NCI-H2196 treated with DMSO at 0.1 percent for 48 hours (cell line): ENCODE measurements around the gene UMODL1.

Experiments
- DNase-seq: peaks from one replicate; lab custom pipeline; 2025; ENCODE audit not compliant: unreplicated experiment; lab: John Stamatoyannopoulos, UW

Gene UMODL1, protein sequence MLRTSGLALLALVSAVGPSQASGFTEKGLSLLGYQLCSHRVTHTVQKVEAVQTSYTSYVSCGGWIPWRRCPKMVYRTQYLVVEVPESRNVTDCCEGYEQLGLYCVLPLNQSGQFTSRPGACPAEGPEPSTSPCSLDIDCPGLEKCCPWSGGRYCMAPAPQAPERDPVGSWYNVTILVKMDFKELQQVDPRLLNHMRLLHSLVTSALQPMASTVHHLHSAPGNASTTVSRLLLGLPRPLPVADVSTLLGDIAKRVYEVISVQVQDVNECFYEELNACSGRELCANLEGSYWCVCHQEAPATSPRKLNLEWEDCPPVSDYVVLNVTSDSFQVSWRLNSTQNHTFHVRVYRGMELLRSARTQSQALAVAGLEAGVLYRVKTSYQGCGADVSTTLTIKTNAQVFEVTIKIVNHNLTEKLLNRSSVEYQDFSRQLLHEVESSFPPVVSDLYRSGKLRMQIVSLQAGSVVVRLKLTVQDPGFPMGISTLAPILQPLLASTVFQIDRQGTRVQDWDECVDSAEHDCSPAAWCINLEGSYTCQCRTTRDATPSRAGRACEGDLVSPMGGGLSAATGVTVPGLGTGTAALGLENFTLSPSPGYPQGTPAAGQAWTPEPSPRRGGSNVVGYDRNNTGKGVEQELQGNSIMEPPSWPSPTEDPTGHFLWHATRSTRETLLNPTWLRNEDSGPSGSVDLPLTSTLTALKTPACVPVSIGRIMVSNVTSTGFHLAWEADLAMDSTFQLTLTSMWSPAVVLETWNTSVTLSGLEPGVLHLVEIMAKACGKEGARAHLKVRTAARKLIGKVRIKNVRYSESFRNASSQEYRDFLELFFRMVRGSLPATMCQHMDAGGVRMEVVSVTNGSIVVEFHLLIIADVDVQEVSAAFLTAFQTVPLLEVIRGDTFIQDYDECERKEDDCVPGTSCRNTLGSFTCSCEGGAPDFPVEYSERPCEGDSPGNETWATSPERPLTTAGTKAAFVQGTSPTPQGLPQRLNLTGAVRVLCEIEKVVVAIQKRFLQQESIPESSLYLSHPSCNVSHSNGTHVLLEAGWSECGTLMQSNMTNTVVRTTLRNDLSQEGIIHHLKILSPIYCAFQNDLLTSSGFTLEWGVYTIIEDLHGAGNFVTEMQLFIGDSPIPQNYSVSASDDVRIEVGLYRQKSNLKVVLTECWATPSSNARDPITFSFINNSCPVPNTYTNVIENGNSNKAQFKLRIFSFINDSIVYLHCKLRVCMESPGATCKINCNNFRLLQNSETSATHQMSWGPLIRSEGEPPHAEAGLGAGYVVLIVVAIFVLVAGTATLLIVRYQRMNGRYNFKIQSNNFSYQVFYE

DNA sequence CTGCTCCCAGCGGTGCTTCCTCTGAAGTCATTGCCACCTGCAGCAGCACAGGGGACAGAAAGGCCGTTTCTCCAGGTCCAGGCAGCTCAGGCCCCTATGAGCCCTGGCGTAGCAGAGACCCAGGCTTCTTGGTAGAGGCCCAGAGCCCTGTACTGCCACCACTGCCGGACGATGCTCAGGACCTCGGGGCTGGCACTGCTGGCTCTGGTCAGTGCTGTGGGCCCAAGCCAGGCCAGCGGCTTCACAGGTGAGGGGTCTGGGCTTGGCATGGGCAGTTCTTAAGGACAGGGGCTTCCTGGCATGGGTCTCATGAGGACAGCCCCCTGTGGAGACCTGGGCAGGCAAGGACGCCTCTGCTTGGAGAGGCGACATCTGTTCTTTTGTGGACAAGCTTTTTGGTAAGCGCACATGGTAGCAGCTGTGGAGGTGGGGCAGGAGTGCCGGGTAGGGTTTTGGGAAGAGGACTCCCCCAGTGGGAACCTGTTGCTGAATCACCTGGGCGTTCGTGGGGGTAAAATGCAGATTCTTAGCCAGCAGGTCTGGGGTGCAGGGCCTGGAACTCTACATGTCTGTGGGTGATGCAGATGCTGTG, at the start of gene UMODL1:
Gene UMODL1 (plus strand): TSS at position 172 of the 592 bp plus-strand sequence. CDS start 0 bp downstream, at position 172.
- DNase-seq = no peak

DNA sequence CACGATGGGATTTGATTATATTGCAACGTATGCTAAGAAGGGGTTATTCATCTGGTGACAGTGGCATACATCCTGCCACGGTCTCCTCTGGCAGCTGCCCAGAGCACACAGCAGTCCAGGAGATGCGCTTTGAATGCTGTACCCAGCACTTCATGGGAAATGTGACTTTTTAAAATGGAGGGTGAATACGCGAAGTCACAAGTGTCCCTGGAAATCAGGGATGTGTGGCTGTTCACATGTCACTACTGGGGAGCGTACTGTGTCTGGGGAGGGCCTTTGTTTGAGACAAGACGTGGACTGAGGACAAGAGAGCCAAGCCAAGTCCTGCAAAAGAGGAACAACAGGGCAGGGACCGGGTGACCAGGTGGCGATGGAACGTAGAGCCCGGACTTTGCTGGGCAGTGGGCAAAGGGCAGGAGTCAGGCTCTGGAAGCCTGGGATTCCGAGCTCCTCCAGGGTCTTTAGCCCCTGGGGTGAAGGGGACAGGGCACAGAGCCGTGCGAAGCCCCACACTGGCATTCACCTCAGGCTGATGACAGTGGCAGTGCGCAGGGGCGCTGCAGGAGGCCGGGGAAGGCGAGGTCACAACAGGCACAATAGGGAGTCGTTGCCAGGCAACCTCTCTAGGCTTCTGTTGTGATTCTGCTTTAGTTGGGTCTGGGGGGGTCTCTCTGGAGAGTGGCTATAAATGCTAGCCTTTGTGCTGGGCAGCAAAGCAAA, 49.6 kb upstream of the UMODL1 start:
- DNase-seq = no peak

DNA sequence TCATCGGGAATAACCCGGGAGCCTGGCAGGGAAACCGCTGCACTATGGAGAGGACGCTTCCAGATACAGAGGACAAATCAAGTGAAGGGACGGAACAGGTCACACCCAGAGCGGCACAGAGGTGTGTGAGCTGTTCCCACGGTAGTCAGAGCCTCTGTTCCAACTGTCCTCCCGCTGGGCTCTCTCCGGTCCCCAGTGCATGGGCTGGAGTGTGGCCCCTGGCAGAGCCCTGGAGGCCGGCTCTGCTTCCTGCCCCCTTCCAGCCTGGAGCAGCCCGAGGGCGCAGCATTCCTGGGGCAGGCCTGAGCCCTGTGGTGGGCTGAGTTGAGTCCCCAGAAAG, 49.1 kb upstream of the UMODL1 start:
- no peak for DNase-seq

DNA sequence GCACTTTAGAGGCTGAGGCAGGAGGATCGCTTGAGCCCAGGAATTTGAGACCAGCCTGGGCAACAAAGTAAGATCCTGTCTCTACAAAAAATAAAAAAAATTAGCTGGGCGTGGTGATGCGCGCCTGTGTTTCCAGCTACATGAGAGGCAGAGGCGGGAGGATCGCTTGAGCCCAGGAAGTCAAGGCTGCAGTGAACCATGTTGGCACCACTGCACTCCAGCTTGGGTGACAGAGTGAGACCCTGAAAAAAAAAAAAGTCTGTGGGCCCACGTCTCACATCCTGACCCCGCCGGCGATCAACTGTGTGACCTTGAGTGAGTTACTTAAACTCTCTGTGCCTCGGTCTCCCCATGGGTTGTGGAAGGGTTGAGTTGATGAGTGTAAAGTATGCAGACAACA, 48.2 kb upstream of the UMODL1 start:
- no peak for DNase-seq

DNA sequence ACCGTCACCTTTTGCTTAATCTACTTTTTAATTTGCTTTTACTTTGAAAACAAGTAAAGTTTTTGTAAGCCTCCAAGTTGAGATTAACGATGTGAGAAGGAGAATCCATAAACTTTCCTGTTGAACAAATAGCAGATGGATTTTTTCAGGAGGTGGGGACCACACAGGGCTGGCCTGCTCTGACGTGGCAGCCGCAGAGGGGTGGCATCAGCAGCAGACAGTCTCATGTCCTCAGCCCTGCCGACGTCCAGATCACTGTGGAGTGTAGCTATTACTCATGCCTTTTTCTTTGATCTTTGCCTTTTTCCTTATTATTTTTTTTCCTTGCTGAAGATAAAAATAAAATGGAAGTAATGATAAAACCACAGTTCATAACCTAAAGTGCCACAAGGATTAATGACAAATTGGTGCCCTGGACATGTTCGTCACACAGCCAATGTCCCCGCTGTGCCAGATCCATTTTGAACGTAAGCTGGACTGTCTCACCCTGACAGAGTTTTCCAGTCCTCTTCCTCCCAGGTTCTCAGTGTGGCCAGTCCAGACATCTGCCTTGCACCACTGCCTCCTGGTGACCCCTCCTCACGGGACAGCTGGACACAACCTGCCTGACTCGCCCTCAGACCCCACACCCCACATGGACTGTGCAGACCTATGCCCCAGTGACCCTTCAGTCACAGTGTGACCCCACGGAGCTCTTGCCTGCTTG, 45.6 kb upstream of the UMODL1 start:
- DNase-seq = no peak

DNA sequence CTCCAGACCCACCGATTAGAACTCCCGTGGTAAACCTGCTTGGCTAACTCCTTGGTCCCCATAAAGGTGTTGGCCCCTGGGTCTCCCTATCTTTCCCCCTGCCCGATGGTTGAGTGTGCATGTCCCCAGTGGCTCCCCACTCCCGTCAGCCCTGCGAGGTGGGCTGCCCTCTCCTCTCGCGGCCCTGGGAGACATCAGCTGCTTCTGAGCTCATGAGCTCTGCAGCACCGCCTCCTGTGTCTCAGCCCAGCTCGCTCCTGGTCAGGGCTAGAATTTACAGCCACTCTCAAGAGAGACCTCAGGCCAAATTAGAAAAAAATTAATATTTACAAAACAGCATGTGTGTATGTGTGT, 45.1 kb upstream of the UMODL1 start:
- DNase-seq = no peak

DNA sequence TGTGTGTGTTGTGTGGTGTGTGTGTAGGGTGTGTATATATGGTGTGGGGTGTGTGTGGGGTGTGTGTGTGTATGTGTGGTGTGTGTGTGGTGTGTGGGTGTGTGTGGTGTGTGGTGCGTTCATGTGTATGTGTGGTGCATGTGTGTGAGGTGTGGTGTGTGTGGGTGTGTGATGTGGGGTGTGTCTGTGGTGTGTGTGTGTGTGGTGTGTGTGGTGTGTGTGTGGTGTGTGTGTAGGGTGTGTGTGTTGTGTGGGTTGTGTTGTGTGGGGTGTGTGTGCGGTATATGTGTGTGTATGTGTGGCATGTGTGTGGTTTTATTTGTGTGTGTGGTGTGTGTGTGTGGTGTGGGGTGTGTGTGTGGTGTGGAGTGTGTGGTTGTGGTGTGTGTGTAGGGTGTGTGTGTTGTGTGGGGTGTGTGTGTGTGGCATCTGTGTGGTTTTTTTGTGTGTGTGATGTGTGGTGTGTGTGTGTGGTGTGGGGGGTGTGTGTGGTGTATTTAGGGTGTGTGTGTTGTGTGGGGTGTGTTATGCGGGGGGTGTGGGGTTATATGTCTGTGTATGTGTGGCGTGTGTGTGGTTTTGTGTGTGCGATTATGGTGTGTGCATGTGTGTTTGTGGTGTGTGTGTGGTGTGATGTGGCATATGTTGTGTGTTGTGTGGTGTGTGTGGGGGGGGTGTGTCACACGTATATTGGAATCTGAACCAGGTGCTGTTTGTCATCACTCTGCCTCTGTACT, 43.9 kb upstream of the UMODL1 start:
- no peak for DNase-seq

DNA sequence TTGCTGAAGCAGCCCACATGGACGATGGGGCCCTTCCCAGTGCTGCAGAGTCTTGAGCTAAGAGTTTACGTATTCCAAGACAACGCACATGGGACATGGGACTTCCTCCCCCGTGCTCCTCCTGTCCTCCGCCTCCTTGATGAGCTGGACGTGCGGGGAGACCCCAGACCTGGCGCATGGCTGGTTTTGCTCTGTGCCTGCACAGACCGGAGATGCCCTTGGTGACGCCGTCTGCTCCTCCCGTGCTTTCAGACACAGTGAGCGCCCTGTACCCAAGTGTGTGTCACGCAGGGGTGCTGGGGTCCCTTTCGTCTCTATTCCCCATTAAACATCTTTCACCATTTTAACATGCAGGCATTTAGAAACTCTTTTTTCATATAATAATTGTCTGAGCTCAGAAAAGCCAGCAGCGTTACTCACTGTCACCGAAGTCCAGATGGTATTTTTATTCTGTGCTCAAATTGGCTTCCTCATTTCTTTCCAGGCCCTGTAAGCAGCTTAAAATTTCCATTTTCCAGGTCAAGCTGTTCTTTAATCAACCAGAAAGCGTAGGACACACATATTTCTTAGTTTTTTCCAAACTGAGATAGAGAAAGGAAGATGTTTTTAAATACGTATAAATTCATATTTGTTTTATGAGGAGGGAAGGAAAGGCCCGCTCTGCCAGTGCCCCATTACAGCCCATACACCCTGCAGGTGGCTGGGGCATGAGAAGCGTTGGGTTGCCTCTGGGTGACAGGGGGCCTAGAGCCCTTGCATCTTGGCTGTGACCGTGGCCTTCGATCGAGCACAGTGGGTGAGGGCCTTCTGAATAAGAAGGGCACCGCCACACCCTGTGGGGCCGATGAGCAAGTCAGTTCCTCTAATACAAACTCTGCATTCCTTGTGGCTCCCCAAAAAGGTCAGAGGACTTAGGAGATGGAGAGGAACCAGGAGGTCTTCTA, 43.0 kb upstream of the UMODL1 start:
- no peak for DNase-seq

DNA sequence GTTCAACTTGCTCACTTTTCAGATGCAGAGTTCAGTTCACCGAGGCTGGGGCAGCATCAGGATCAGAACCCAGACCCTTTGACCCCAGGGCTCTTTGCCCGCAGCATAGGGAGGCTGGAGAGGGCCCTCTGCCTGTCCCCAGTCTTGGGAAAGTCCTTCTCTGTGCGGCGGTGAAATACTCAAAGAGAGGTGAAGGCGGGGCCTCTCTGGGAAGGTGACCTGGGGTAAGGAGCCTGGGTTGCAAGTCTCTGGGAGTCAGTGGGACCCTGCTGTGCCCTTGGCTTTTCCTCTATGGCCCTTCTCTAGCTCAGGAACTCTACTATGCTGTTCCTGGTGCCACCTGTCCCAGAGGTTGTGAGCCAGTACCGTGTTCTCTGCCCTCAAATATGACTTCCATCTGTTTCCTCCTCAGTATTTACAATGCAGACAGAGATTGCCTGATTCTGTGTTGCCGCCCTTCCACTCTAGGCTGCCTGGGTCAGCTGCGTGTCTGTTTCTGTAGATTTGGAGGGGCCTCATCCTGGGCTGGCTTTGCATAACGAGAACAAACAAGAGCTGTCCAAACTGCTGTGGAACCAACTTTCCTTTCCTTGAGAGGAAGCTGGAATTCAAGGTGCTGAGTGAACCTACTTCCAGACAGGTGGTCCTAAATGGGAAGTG, 42.2 kb upstream of the UMODL1 start:
- no peak for DNase-seq

DNA sequence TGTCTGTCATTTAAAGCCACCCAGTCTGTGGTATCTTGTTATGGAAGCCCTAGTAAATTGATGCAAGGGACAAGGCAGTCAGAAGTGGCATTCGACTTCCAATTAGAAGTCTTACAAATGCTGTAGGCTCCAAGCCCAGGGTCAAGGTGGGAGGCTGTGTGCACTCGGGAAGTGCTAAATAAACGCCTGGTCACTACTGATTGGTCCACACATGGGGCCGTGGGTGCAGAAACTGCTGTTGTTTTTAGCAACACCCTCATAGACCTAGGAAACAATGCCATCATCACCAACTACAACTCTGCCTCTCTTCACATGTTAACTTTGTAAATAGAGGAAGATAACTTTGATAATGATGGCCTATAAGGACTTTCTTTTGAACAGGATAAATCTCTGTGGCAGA, 40.8 kb upstream of the UMODL1 start:
- no peak for DNase-seq

DNA sequence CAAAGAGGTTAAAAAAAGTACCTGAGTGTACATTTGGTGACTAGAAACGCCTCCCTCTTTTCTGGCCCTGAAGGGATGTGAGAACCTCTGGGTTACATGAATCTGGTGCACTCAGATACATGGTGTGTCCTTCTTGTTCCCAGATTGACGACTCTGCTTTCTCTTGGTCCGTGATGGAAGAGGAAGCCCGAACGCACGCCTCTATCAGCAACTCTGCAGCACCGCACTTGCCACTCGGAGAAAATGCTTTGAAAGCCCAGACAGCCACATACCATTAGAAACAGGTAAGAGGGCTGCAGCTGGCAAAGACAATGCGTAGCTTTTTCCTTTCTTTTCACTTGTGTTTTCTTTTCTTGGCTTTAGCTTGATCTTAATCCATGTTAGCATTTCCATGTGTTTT, 39.9 kb upstream of the UMODL1 start:
- no peak for DNase-seq

DNA sequence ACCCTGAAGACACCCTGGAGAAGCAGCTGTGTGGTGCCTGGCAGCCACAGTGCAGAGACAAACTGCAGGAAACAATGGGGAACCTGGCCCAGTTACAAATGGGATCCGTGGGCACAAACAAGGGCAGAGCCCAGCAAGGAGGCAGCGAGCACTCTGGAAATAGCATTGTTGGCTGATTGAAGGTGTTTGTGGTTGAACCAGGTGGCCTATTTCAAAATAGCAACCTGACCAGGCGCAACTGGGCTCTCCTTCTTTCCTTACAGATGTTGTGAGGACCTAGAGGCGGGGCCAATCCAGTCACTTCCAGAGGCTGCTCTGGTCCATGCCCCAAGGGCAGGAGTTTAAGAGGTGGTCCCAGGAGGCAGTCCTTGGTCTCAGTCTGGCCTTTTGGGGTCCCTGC, 39.3 kb upstream of the UMODL1 start:
- no peak for DNase-seq

DNA sequence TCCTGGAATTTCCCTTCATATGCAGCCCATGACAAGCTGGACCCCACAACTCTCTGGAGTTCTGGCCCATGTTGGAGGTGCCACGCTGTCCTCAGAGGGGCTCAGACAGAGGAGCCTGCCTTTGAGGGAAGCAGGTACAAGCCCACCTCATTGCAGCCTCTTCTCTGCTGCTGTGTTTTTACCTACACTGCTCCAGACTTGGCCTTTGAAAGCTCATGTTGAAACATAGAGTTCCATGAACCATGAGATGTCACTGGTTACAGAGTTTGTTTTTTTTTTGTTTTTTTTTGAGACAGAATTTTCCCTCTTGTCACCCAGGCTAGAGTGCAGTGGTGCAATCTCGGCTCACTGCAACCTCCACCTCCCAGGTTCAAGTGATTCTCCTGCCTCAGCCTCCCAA, 38.9 kb upstream of the UMODL1 start:
- no peak for DNase-seq

DNA sequence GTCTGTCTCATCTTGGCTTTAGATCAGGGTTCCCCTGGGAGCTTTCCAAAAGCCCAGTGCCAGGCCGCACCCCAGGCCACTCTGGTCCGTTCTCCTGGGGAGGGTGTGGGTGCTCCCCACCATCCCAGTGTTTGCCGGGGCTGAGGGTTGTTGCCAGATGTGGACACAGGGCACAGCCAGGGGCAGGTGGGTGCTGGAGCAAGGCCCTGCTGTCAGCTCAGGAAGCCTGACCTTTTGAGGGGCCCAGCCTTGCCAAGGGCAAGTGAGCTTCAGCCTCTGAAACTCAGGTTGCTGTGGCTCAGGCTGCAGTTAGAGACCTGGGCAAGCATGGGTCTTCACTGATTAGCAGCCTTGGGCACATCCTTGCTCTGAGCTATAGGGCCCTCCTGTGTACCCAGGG, 38.1 kb upstream of the UMODL1 start:
- DNase-seq = no peak

DNA sequence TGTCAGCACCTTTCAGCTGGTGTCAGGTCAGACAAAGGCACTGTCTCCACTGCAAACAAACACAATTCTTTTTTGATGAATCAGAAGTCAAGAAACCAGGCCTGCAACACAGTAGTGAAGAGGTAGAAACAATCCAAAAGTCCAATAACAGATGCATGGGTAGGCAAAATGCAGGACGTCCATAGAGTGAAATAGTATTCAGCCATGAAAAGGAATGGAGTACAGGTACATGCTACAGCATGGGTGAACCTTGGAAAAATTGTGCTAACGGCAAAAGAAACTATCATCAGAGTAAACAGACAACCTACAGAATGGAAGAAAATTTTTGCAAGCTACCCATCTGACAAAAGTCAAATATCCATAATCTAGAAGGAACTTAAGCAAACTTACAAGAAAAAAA, 34.8 kb upstream of the UMODL1 start:
- DNase-seq = no peak

DNA sequence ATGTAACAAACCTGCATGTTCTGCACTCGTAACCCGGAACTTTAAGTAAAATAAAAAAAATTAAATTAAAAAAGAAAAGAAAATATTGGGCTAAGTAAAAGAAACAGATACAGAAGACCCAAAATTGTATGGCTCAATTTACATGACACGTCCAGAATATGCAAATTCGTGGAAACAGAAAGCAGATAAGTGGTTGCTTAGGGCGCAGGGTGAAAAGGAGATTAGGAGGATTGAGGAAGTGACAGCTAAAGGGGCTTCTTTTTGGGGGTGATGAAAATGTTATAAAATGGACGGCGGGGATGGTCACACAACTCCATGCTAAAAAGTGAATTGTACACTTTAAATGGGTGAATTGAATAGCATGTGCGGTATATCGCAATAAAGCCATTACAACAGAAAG, 33.6 kb upstream of the UMODL1 start:
- no peak for DNase-seq

DNA sequence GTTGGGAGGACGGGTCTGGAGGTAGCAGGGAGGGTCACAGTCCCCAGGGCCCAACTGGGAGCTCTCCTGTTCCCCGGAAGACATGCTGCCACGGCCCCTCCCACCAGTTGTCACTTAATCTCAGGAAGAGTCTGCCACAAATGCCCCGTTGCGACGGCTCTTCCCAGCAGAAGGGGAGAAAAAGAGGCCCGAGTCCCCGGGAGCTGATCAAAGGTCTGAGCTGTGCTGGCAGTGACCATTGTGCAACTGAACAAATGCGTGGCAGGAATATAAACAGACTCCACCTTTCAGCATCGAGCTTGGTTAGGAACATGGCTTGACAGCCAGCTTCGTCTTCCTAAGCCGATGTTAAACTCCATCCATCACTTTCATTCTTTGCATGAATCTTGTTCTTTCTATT, 33.2 kb upstream of the UMODL1 start:
- no peak for DNase-seq

DNA sequence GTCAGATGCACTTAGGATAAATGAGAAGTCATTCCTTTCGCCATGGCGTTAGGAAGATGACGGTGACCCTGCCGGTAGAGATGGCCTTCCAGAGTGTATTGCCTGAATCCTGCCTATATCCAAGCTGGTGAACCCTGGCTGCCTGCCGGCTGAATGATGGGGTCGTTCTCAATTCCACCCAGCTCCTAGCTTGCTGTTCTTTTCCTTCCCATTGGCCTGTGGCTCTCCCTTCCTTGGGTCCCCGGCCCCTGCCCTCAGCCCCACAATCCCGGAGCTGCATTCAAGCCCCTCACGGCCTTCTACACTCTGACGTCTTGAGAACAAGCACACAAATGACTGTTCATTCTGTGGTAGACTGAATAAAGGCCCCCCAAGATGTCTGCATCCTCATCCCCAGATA, 32.7 kb upstream of the UMODL1 start:
- DNase-seq = no peak
